CD4-positive, alpha-beta T cell treated with Interferon gamma for 1 hour (primary cell): ENCODE results near the gene LIN28B.
"Not testable (repeated sequence)": the region's sequence is repeated elsewhere in the genome, so short reads cannot be mapped to it uniquely, and the experiment has no call there.

Source experiments
- DNase-seq: peaks from one replicate; pipeline ENCODE4 v3.0.0-alpha.2; 2020

The LIN28B gene

DNA sequence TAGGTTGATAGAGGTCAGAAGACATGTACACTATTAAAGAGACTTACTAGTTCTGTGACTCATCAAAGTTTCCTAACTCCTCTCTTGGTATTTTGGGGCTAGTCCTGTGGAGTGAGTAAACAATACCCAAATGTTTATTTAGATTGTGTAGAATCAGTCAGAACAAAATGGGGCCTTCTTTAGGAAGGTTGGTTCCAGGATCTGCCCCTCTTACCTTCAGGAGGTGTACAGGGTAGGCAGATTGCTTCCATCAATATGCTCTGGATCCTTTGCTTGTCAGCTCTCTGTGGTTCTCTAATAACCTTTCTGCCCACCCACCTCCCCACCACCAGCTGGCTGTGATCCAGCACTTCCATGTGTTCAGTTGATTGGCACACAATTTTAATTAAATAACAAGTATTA is 115.9 kb downstream of the LIN28B start:
- no peak for DNase-seq

DNA sequence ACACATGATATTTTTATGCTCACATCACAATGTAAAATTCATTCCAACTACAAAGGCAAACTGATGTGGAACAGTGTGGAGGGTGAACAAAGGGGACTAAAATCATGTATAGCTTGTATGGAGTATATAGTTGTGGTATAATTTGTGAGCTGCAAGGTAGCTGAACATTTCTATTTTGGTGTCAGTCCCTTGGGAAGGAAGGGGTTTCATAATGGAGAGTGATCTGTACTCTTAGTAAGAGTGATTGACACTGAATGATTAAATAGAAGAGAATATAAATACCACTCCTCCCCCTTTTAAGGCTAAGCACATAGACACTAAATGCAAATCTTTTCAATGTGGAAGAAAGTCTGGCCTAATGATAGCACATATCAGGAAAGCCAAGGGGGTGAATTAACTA is 118.3 kb downstream of the LIN28B start:
- no peak for DNase-seq

DNA sequence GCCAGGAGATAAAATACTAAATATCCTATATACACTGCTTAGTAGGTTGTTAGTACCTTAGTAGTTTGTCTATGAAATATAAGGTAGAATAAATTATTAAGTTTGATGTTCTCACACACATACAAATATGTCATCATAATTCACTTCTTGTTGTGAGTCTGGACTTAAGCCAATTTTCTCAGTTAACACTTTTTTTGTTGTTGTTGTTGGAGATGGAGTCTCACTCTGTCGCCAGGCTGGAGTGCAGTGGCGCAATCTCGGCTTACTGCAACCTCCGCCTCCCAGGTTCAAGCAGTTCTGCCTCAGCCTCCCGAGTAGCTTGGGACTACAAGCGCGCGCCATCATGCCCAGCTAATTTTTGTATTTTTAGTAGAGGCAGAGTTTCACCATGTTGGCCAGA is 119.5 kb downstream of the LIN28B start:
- not testable (repeated sequence) for DNase-seq

DNA sequence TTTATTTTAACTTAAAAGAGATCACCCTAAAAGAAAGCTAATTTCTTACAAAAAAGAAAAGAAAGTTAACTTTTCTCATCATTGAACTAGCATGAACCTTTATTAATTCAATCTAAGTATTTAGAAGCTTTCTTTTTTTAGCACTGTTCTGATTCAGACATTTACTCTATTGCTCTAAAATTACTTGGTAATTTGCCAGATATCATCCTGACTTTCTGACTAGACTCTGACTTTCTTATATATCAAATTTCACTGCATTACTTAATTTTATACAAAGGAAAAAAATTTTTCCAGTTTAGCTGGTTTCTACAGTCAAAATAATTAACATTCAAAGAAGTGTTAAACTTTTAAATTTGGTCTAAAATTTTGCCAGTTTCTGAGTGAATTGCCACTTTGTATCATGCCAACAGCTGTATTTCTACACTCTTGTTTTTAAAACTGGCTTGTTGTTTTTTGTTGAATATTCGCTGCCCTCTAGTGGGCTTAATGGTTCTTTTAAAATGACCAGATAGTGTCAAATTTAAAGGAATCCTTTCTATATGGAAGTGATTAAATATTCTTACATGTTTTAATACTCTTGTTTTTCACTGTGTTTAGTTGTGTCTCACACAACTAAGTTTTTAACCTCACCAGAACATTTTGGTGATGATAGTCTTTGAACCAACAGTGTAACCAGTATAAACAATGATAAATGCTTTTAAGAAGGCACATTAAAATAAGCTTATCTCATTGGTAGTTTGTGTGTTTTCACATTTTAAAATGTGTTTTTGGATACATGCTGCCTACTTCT is 120.9 kb downstream of the LIN28B start:
- no peak for DNase-seq

DNA sequence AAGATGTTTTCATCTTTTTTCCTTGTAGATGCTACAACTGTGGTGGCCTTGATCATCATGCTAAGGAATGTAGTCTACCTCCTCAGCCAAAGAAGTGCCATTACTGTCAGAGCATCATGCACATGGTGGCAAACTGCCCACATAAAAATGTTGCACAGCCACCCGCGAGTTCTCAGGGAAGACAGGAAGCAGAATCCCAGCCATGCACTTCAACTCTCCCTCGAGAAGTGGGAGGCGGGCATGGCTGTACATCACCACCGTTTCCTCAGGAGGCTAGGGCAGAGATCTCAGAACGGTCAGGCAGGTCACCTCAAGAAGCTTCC is 121.4 kb downstream of the LIN28B start:
- DNase-seq: no peak

DNA sequence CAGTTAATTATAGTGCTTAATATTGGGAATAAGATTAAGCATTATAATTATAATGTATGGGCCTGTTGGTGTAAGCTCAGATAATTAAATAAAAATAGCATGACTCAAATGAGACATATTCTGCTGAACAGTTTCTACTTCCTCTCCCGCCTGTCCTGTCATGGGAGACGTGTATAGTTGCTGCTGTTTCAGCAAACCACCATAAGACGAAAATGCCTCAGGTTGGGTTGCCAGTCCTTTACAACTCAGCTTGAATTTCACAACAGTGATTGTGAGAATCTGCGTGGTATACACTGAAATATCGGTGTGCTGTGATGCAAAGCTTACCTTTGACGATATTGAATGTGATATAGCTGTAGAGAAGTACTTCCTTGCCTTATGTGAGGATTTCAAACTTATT is 123.4 kb downstream of the LIN28B start:
- DNase-seq: no peak

DNA sequence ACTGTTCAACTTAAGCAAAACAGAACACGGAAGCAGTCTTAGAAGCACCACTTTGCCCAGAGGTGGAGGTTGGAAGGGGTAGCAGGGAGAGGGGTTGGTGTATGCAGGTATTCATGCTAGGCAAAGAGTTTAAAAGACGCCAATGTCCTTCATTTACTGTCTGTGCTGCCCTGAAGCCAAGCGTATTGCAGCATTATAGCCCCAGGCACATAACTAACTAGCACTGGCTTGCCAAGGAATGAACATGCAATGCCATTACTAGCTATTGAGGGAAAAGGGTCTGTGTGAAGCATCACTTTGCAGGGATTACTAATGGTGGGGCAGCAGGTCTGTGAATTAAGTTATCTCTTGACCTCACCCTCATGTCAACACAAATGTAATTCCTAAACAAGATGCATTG is 124.8 kb downstream of the LIN28B start:
- DNase-seq: not testable (repeated sequence)

DNA sequence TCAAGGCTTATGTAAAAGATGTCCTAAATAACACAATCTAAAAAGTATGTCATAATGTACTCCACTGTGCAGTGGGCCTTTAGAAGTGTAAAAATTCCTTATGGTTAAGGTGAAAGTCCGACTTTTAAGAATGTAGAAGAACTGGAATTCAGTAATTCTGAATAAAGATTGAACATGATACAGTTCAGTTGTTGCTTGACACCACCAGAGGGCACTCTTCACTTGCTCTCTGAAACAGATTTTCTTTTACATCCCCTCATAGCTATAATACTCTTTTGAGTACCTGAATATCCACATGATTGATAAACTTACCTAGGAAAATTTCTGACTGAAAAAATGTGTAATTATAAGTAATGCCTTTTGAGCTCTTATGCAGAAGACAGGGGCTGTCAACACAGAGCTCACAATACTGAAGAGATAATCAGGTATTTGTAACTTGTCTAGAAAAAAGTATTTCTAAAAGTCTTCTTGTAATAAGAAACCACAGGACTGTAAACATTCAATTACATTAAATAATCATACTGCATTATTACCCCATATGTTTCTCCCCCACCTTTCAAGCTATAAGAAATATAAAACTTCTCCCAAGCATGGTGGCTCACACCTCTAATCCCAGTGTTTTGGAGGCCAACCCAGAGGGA is 130.8 kb downstream of the LIN28B start:
- DNase-seq: no peak

DNA sequence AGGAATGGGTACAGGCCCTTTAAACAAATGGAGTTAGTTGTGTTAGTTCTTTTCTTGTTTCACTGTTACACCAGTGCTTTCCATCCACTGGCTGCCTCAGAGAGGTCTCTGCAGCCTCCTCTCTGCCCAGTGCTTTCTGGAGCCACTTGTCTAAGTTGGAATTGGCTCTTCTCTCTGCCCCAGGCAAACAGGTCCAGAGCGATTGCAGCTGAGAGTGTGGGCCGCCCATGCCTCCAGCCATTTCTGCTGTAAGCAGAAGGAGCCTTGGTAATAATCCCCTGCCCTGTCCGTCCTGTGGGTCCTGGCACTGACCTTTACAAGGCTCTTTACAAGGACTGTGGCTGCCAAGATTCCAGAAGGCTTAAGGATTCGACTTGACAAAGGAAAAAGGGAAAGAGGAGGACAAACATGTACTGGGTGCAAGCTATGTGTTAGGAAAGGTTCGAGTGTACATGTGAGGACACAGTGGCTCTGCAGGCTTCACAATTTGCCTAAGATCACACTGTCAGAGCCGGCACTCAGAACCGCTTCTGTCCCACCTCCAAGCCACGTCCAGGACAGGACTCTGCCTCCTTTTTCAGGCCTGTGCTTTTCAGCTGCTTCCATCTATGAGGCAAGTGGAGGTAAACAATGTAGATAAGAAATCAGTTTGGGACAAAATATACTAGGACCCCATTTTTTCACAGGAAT is 134.4 kb downstream of the LIN28B start:
- DNase-seq: no peak

DNA sequence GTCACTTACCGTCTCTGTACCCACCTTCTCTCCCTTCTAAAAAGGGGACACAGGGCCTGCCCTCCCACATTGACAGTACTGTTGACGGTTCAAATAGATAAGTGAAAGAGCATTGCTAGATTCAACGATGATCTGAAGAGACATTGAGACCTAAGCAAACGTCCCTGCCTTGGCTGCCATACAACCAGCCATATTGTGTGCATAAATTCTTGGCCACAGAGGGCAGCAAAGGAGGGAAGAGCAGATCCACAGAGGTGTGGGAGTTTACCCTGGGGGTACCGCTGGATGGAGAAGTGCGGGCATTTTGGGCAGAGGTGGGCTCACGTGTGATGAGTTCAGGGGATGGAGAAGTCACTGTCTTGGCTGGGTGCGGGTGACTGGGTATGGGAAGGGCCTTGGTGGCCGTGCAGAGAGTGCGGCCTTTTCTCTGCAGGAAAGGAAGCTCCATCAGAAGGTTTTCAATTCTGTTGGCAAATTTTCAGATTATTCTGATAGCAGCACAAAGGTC is 137.3 kb downstream of the LIN28B start:
- DNase-seq: no peak

DNA sequence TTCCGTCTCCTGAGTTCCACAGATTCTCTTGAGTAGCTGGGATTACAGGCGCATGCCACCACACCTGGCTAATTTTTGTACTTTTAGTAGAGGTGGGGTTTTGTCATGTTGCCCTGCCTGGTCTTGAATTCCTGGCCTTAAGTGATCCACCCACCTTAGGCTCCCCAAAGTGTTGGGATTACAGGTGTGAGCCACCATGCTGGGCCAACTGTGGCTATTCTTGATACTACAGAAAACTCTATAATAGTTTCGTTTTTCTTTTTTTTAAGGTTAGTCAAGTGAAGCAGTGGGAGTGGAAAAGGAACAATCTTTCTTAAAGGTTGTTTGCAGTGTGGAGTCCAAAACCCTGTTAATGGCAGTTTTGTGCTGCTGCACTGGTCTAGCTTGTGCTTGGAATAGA is 138.2 kb downstream of the LIN28B start:
- DNase-seq: no peak

DNA sequence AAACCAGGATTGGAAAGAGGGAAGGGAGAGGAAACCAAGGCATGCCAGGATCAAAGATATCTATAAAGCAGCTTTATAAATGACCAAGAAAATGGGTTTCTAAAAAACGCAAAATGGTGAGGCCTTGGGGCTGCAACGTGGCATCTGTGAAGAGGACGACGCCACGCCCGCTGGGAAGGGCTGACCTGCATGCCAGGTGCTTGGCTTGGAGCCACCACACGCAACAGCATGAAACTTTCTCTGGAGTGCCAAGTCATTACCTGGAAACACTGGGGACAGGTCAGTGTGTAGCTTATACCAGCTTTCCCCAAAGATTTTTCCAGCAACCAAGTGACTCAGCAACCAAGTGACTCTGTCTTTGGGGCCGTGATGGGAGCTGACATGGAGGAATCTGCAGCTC is 140.4 kb downstream of the LIN28B start:
- no peak for DNase-seq

DNA sequence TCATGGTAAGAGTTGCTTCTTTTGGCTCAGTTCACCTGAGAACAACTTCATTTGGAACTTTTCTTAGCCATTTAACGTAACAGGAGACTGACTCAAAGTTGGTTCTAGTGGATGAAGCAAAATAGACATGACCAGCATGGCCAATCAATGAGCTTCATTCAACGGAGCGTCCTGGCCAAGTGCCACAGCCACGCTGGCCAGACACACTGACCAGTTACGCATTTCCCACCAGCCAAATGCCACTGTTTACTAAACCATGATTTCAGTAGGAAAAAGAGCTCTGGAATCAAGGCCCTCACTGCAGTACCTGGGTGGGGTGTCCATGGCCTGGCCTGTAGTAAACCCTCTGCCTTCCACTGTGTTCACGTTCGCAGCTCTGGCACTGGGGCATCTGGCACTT is 142.5 kb downstream of the LIN28B start:
- DNase-seq: no peak

DNA sequence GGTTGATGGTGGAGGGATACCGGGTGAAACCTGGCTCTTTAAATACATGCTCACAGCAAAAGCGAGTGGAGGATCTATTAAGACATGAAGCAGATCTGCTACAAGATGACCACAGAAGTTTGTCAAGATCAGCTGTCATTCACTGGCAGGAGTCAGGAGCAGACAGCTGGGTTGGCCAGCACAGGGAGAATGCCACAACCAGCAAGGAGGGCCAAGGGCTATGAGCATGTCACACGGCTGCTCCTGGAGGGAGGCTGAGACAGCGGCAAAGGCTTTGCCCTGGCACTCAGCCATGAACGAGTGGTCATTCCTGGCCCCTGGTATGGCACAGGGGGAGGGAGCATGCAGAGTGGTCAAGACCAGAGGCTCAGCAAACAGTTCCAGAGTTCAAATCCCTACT is 145.3 kb downstream of the LIN28B start:
- no peak for DNase-seq

DNA sequence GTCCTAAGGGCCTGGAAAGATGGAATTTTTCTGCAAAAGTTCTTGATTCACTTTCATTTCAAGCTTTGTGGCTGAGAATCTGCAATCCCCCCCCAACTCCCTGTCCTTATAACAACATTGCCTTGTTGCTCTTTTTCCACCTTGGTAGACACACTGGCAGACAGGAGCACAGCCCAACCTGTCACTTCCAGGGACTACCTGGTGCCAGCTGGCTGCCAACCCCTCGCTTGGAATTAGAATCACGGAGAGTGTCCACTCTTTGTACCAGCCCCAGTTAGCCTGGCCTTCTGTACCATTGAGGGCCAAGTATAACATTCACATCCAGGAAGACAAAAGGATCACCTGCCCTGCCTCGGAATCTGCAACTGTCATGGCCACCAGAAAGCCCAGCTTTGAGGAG is 148.2 kb downstream of the LIN28B start:
- DNase-seq: no peak

DNA sequence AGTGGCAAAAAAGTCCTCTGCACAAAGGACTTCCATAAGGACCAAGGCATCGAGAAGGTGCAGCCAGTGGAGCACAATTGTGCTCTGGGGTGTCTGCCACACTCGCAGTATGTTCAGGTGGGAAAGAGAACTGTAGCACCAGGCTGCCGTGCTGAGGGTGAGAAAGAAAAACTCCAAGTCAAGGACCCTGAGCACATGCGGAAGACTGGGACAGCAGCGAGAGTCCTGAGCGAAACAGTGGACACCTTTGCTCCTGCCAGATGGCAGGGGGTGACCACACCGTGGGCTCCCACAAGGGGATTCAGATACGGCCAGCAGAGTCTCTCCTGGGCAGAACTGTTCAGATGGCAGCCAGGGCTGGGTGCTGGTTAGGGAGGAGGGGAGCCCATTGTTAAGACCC is 149.4 kb downstream of the LIN28B start:
- no peak for DNase-seq

DNA sequence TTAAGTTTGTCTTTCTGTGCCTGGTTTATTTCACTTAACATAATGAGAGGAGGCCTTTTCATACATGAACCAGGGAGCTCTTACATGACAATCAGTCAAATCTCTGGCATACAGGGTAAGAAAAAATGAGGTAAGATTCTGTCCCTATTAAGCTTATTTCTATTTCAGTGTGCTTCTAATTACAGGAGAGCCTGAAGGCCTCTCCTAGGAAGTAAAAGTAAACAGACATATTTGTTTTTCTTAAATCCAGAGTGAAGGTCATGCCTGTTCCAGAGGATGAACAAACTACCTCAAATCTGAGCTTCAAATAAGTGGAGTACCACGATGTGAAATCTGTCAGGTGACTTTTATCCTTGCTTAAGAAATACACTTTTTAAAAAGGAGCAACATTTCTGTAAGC is 150.3 kb downstream of the LIN28B start:
- no peak for DNase-seq

DNA sequence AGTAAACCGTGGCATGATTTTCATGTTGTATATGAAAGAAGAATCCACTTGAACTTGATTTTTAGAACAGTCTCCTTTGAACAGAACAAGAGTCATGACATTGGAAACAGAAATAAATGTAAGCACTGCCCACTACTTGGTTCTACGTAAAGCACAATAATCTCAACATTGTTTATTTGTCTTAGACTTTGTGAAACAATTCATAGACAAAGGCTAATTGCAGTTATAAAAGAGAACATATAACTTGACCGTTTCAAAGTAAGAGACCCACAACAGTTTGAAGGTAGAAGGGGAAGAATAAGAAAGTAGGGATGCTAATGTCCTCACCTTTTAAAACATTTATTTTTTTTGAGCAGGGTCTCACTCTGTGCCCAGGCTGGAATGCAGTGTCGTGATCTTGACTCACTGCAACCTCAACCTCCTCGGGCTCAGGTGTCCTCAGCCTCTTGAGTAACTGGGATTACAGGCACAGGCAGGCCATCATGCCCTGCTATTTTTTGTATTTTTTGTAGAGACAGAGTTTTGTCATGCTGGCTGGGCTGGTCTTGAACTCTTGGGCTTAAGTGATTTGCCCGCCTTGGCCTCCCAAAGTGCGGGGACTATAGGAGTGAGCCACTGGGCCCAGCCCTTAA is 151.8 kb downstream of the LIN28B start:
- DNase-seq: no peak

DNA sequence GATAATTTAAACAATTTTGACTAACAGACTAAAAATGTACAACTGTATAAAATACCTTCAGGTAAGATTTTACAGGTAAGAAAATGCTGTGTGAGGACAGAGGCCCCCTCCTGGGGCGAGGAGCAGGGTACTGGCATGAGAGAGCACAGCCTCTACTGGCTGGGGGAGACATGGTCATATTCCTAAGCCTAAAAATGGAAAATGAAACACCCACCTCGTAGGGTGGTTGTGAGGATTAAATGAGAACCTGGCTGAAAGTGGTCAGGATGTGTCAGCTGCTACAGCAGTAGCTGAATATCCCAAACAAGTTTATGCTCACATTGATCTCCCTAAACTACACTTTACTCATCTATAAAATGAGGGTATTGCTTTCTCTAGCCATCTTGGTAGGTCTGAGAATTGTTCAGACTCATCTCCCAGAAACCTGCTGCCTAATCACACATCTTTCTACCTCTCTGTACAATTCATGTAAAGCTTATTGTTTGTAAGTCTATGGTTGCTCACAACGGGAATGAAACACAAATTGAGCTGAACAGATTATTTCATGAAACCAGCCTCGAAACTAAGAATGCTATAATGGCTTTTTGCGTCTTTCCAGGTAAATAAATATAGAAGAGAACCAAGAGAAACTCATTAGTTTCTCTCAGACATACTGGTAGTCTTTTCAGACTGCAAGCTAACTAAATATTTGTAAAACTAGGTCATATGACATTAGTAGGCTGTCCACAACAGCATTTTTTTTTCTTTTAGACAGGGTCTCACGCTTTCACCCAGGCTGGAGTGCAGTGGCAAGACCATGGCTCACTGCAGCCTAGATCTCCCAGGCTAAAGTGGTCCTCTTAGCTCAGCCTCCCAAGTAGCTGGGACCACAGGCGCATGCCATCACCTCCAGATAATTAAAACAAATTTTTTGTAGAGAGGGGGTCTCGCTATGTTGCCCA is 153.3 kb downstream of the LIN28B start:
- DNase-seq: no peak

DNA sequence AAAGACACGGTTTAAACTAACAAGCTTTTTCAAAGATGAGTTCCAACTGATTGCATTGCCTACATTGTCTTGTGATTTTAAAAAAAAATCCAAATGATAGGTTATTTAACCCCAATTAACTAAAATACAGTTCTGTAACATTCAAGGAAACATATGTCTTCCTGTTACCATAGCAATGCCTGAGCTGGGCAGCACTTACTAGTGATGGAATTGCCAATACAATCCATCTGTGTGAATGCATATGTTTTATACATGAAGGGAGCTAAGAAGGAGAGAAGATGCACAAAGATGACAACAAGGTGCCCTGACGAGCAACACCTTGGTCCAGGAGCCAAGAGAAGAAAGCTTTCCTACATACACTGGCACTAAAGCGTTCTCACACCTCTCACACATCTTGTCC is 154.2 kb downstream of the LIN28B start:
- DNase-seq: no peak

DNA sequence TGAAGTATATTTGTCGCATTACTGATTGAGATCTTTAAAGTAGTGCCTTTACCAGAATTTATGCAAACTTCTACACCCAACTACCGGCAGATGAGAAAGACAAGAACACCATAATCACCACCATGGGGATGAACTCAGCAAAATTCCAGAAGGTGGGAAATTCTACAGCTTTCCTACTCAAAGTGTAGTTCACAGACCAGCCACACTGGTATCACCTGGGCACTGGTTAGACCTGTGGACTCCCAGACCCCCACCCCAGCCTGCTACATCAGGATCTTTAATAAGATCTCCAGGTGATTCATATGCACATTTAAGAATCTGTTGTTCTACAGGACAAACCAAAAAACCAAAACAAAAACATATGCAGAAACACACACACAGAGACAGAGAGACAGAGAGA is 155.0 kb downstream of the LIN28B start:
- DNase-seq: no peak

DNA sequence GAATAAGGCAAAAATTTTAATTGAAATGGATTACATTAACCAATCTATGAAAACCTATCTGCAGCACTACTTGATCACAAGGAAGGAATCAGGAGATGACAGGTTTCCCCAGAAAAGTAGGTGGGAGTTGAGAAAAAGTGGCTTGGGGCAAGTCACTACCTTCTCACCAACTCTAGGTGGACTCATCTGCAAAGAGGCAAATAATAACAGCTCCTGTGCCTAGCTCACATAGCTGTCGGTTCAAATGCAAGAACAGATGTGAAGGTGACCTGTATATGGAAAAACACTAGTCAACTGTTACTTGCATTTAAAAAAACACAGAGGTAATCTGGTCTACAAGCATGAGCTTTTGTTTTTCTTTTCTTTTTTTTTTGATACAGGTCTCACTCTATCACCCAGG is 155.7 kb downstream of the LIN28B start:
- DNase-seq: no peak

DNA sequence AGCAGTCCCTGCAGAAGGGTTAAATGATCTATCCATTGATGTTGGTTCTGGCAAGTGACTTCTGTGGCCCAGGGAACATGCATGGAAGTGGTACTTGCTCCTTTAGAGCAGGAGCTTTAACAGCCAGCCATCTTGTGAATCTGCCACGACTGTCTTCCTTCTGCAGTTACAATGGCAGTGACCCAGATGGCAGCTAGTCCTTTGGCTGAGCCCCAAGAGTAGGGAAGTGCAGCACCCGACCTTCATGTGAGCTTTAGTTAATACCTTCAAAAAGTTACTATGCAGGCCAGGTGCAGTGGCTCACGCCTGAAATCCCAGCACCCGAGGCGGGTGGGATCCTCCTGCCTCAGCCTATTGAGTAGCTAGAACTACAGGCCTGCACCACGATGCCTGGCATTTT is 156.5 kb downstream of the LIN28B start:
- no peak for DNase-seq
